ENCODE results near the gene PTPRT.

The PTPRT gene

DNA sequence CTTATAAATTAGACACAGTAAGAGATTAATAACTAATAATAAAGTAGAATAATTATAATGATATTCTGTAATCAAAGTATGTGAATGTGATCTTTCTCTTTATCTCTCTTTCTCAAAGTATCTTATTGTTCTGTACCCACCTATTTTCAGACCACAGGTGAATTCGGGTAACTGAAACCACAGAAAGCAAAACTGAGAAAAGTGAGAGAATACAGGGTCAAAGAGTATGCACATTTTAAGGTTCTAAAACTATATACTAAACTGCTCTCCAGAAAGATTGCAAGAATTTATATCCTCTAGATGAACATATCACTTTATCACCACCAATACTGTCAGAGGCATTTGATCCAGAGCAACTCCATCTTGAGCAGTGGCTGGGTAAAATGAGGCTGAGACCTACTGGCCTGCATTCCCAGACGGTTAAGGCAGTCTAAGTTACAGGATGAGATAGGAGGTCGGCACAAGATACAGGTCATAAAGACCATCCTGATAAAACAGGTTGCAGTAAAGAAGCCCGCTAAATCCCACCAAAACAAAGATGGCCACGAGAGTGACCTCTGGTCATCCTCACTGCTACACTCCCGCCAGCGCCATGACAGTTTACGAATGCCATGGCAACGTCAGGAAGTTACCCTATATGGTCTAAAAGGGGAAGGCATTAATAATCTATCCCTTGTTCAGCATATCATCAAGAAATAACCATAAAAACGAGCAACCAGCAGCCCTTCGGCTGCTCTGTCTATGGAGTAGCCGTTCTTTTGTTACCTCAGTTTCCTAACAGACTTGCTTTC lies 211.3 kb downstream of the PTPRT start:
- no peak for DNase-seq (ENCODE audit: low read depth in 2 of 2, low spot score in 1 of 2)

DNA sequence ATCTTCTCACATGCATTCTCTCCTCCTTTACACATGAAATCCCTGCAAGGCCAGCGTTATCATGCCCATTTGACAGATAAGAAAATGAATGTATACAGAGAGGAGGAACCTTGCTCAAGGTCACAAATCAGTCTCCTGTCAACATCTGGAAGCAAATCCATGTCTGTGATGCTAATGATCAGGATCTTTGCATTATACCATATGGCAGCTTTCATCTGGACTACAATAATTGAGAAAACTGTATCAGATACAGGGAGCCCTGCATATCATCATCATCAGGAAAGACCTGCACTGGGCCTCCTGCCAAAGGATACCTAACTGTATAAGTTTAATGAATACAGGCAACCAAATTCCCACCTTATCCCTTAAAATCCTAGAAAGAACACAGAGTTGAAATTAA lies 213.7 kb downstream of the PTPRT start:
- no peak for DNase-seq (ENCODE audit: low read depth in 2 of 2, low spot score in 1 of 2)

DNA sequence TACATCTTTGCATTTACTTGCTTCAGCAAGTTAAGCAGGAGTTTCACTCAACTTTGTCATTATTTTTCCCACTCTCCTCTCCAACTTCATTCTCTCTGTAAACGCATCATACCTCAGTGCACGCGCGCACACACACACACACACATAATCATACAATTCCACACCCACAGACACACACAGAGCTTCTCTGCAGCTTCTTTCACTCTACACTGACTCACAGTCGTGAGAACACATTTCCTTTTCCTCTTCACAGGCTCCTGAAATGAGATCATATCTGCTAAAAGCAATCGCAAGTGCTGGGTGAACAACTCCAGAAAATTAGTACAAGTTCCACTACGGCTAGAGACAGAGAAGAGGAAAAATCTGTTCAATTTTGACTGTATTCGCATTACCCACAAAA lies 215.4 kb downstream of the PTPRT start:
- DNase-seq (ENCODE audit: low read depth in 2 of 2, low spot score in 1 of 2): no peak

DNA sequence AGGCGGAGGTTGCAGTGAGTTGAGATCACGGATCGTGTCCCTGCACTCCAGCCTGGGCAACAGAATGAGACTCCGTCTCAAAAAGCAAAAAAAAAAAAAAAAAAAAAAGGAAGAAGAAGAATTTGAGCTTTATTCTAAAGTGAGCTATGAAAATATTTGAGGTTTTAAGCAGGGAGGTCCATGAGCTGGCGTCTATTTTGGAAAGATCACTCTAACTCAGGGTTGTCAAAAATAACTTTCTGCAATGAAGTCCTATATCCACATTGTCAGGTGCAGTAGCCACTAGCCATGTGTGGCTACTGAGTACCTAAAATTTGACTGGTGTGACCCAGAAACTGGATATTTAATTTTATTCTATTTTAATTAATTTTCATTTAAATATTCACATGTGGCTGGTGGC lies 217.1 kb downstream of the PTPRT start:
- no peak for DNase-seq (ENCODE audit: low read depth in 2 of 2, low spot score in 1 of 2)

DNA sequence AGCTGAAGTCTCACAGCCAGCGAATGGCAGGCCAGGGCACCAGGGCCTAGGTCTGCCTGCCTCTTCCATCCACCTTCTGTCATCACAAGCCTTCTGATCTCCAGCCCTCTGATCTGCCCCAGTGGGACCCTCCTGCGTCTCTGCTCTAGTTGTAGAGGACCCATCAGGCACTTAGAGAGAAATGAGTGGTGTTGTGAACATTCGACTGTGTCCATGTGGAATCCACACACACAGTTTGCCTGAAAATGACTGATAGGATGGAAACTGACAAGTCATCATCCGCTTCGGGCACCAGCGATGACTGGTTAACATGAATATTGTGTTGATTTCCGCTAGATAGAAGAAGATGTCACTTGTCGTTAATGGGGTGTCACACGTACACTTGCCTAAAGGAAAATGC lies 221.0 kb downstream of the PTPRT start:
- no peak for DNase-seq (ENCODE audit: low read depth in 2 of 2, low spot score in 1 of 2)

DNA sequence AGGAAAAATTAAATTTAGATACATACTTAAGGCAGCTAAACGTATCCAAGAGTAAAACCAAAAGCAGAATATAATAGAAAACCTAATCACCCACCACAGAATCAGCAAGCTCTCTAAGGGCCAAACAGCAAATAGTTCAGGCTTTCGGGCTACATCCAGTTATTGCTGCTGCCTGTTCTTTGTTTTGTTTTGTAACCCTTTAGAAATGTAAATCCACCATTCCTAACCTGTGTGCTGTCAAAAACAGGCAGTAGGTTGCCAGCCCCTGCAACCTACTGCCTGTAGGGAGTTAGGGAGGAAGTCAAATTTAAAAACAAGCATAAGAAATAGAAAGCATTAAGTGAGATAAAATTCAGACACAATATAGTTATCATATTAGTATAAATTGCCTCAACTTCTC lies 225.9 kb downstream of the PTPRT start:
- no peak for DNase-seq (ENCODE audit: low read depth in 2 of 2, low spot score in 1 of 2)

DNA sequence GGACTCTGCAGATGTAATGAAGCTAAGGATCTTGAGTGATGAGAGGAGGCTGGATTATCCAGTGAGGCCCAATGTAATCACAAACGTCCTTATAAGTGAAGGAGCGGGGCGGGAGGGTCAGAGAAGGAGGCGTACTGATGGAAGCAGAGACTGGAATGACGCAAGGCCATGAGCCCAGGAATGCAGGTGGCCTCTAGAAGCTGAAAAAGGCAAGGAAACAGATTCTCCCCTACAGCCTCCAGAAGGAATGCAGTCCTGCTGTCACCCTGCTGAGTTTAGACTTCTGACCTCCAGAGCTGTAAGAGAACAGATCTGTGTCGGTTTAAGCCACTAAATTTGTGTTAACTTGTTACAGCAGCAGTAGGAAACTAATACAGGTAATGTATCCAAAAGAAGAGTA lies 227.9 kb downstream of the PTPRT start:
- DNase-seq (ENCODE audit: low read depth in 2 of 2, low spot score in 1 of 2): no peak

DNA sequence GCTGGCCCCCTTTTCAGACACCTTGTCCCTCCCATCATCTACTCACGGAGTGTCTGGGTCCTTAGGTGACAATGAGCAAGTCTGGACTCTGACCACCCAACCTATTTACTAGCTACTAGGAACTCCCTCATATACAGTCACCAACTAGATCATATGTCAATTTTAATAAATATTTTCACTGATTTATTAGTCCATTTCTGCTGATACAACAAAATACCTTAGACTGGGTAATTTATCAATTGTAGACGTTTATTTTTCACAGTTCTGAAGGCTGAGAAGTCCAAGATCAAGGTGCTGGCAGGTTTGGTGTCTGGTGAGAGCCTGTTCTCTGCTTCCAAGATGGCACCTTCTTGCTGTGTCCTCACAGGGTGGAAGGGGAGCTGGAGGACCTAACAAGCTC lies 229.7 kb downstream of the PTPRT start:
- DNase-seq (ENCODE audit: low read depth in 2 of 2, low spot score in 1 of 2): no peak

DNA sequence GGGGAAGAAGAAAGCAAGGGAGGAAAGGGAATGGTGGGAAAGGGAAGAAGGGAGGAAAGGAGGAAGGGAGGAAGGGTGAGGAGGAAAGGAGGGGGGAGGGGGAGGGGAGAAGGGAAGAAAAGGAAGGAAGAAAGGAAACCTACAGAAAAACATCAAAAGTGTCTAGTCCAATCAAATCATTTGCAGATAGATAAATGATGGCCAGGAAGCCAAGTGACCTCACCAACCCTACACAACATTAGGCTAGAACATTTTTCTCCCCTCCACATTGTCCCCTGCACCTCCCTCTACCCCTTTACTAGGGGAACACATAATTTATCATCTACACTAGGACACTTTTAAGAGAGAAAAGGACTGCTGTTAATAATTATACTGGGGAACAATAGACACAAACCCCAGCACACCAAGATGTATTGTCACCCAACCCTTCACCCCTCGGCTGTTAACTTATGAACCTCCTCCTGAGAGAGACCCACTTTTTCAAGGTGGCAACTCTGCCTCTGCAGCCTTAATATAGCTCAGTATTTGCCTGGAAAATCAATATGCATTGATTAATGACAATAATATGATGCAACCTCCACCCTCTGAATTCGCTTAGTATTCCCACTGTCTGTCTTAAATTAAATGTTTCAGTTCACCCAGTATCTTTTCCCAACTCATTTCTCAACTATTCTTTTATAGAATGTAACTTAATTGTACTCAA lies 231.2 kb downstream of the PTPRT start:
- DNase-seq (ENCODE audit: low read depth in 2 of 2, low spot score in 1 of 2): no peak

DNA sequence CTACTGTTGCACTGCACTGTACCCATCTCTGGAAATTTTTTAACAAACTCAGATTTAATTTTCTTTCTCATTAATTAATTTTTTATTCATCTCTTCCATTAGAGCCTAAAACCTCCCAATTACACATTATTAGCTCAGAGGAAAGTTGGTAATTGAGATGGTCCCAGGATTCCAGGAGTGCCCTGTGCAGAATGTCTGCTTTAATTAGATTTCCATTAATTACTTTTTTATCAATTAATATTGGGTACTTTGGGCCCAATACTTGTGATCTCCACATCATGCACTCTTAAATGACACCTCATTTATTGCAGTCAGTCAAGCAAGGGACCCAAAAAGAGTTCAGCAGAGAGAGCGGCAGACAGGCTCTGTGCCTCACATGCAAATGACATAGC lies 232.0 kb downstream of the PTPRT start:
- no peak for DNase-seq (ENCODE audit: low read depth in 2 of 2, low spot score in 1 of 2)

DNA sequence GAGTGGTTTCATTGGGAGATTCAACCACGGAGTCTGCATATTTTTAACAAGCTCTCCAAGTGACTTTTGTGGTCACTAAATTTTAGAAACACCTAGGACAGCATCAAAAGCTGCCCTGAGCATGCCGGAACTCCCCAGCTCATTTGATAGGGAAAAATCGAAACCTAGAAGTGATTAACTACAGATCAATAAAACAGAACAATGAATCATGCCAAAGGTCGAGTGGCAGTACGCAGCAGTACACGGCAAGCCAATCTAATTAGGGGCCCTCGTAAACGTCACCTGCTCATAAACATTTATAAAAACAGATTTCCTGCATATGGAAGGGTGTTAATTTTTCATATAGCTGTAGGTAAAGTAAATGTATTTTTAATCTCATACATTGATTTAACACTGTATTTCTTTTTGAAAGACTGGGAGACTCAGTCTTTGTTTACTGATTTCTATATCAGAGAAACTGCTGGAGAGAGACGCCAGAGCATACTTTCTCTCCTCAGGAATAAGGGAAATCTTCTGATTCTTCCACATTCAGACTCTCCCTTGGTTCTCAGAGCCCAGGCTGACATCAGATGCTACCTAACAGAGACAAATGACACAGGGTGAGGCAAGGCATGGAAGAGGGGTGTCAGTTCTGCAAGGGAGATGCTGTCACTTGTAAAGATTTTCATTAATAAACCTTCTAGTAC lies 232.5 kb downstream of the PTPRT start:
- no peak for DNase-seq (ENCODE audit: low read depth in 2 of 2, low spot score in 1 of 2)

DNA sequence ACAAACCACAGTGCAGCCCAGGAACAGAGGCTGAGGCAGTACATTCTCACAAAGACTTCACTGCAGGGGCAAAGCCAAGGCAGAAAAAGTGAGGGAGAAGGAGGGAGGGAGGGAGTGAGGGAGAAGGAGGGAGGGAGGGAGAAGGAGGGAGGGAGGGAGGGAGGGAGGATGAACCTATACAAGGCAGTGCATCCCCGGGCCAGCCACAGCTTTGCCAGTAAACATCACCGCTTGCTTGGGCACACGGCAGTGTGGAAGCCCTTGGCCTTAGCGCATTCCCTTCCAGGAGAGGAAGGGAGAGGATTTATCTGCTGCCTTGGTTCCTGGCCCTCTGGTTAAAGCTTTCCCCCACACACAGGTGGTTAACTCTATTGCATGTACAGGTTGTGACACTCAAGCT lies 234.0 kb downstream of the PTPRT start:
- no peak for DNase-seq (ENCODE audit: low read depth in 2 of 2, low spot score in 1 of 2)

DNA sequence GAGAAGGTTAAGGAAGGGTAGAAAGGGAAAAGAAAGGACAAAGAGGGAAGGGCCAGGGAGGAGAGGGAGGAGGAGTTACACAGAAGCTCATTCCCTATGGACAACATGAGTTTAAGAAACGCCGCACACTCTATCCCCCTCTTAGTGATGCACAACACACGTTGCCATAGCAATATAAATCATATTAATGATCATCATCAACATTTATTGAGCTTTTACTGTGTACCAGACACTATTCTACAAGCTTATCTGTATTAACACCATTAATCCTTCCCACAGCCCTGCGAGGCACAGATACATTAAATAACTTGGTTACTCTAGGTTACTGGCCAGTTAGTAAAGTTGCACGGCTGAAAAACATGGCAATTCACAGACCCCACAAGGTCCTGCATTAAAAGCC lies 234.8 kb downstream of the PTPRT start:
- no peak for DNase-seq (ENCODE audit: low read depth in 2 of 2, low spot score in 1 of 2)

DNA sequence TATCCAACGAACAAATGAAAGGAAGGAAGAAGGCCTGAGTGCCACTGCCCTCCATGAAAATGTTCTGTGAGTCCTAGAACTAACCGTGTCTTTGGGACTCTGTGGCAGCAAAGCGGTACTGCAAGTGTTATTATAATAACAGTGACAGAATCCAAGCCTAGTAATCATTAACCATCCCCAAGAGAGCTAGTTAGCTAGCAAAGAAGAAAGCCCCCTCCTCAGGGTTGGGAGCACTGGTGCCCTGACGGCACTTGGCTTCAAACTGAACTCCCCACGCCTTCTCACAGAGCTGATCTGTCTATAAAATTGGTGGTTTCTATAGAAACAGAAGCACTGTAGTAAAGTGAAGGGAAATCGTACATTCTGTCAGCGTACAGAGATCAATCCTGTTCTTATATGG lies 239.8 kb downstream of the PTPRT start:
- no peak for DNase-seq (ENCODE audit: low read depth in 2 of 2, low spot score in 1 of 2)

DNA sequence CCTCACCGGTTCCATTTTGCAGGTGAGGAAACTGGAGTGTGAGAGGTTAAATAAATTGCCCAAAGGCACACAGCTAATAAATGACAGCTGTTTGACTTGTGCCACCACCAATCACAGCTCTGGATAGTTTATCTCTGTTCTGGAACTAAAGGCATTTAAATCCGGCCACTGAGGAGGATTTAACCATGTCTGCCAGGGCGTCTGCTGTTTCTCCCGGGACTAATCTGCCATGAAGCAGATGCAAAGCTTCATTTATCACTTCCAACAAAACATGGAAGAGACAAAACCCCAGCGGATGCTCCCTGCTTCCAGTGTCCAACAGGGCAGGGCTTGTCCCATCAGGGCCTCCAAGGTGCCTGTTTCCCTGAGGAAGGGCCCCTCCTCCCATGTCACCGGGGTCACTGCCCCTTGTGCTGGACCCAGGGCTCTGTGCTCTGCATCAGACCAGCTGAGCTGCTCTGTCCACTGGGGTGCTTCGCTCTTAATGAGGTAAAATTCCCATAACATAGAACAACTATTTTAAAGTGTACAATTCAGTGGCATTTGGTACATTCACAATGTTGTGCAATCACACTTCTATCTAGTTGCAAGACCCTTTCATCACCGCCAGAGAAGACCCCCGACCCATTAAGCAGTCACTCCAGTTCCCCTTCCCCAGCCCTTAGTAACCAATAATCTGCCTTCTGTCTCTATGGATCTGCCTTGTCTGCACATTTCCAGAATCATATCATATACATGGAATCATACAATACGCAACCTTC lies 244.3 kb downstream of the PTPRT start:
- no peak for DNase-seq (ENCODE audit: low read depth in 2 of 2, low spot score in 1 of 2)

DNA sequence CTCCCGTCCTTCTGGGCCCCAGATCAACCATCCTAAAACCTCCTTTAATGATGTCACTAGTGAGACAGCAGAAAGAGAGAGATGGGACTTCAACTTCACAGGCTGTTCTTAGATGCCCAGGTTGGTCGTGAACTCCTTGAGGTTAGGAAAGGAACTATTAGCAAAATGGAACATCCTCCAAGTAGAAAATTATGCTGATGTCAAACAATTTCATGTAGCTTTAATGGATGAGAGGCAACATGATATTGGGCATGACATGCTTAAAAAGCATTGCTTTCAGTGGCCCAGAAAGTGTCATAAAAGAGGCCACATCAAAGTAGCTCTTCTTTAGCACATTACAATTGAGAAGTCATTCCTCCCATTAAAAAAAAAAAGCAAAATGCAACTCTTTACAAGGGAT lies 248.1 kb downstream of the PTPRT start:
- no peak for DNase-seq (ENCODE audit: low read depth in 2 of 2, low spot score in 1 of 2)

DNA sequence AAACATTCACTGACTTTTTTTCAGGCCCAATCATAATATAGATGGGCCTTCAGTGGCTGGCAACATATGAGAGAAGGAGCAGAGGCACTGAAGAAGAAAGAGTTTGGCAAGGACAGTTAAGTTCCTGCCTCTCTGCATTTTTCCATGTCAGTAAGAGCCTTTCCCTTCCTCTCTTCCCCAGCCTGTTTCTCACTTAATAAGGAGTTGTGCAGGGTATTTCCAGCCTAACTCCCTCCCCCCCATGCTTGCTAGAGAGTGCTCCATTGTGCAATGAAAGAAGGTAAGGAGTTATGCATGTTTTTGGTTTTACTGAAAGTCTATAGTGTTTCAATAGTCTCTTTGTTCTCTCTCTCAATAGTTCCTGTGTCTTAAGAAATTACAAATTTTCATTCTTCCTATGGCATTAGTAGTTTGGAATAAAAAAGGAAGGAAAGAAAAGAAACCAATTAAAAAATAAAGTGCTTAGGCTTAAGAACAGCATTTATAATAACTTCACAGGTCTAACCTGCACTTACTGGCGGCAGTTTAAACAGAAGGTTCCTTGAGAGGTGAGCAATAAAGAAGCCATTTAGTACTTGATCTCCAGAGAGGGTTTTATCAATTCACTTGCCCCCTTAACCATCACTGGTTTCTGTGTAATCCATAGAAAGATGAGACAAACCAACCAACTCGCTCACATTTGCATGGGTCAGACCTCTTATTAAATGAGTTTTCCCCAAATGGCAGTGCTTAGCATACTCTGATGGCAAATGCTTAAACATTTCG lies 251.1 kb downstream of the PTPRT start:
- no peak for DNase-seq (ENCODE audit: low read depth in 2 of 2, low spot score in 1 of 2)

DNA sequence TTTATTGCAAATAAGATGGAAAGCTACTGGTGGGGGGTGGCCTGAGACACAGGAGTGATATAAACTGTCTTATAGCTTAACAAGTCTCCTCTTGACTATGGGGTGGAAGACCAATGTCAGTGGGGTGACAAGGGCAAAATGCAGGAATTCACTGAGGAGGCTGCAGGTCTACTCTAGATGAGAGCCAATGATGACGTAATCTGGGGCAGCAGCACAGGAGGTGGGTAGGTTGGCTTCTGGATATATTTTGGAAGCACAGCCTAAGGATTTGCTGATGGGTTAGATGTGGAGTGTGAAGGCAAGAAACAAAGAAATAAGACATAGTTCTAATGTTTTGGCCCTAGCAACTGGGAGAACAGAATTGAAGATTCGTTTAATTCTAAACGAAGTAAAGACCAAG lies 253.2 kb downstream of the PTPRT start:
- no peak for DNase-seq (ENCODE audit: low read depth in 2 of 2, low spot score in 1 of 2)

DNA sequence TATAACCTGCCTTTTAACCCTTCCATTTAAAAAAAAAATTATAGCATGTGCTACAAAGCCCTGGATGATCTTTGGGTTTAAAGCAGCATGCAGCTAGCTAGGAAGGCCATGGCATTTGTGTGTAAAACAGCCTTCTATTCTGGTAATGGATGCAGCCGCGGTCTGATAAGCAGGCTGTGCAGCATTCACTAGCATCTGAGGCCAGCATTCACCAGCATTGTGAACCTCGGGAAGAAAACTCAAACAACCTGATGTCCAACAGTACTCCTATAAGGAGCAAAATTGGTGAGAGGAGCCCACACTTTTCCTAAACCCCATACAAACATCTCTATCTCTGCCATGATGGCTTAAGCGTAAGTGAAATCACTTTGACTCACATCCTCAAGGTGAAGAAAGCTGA lies 265.5 kb downstream of the PTPRT start:
- no peak for DNase-seq (ENCODE audit: low read depth in 2 of 2, low spot score in 1 of 2)

DNA sequence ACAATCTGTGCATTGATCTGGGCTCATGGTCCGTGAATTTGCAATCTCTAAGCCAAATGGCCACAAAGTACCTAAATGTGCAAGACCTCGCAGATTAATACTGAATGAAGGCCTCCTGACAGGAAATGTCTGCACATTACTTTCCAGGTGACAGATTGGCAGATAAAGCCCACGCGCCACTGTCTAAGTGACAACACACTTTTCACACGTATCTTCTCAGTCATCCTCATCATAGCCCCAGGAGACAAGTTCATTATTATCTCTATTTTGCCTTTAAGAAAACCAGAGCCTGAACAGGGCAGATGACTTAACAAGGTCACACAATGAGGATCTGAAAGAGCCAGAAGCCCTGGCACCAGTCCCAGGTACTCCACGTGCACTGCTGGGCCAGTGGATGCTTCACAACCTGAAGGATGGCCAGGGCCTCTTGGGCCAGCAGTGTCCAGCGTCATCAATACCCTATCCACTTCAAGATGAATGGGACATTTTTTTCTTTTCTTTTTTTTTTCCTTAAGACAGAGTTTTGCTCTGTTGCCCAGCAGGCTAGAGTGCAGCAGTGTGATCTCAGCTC lies 266.3 kb downstream of the PTPRT start:
- DNase-seq (ENCODE audit: low read depth in 2 of 2, low spot score in 1 of 2): no peak

DNA sequence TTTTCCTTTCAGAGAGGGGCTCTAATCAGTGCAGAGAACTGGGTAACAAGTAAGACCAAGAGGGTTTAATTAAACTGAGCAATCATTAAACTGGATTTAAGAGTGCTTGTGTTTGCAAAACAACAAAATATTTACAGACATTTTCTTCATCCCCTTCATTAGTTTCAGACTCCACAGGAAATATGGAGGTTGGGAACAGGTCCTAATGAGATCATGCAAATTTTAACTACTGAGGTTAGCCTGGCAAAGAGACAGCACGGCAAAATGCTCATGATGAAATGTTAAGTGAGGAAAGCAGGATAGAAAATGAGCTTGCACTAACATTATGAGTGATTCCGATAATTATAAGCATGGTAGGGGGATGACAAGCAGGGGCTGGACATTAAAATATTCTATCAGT lies 268.9 kb downstream of the PTPRT start:
- DNase-seq (ENCODE audit: low read depth in 2 of 2, low spot score in 1 of 2): no peak

All from stimulated activated CD8-positive, alpha-beta memory T cell treated with anti-CD3 and anti-CD28 coated beads, Interleukin-4, amount 100 ng/mL, for 1 hour (primary cell).